ENCODE results near the gene CPA4.

CPA4 gene

GRCh38 chr7:130275826-130276297 lies 17.1 kb upstream of the CPA4 start:
- DNase-seq (ENCODE audit: low read depth) = no peak

- DNase-seq (ENCODE audit: low read depth) = no peak
These were observed 15.9 kb upstream of the CPA4 start for GRCh38 chr7:130276796-130277762.

GRCh38 chr7:130277763-130278643 lies 15.0 kb upstream of the CPA4 start:
- no peak for DNase-seq (ENCODE audit: low read depth)

- no peak for DNase-seq (ENCODE audit: low read depth)
These were observed 14.1 kb upstream of the CPA4 start for GRCh38 chr7:130278860-130279259.

GRCh38 chr7:130279286-130279685 lies 13.7 kb upstream of the CPA4 start:
- no peak for DNase-seq (ENCODE audit: low read depth)

GRCh38 chr7:130279906-130280305 lies 13.1 kb upstream of the CPA4 start:
- DNase-seq (ENCODE audit: low read depth) = no peak

GRCh38 chr7:130281260-130281659 lies 11.7 kb upstream of the CPA4 start:
- DNase-seq (ENCODE audit: low read depth) = no peak

- no peak for DNase-seq (ENCODE audit: low read depth)
These were observed 6.1 kb upstream of the CPA4 start for GRCh38 chr7:130286881-130287280.

GRCh38 chr7:130288168-130288567 lies 4.8 kb upstream of the CPA4 start:
- no peak for DNase-seq (ENCODE audit: low read depth)

- no peak for DNase-seq (ENCODE audit: low read depth)
These were observed 4.1 kb upstream of the CPA4 start for GRCh38 chr7:130288829-130289228.

- no peak for DNase-seq (ENCODE audit: low read depth)
These were observed 3.5 kb upstream of the CPA4 start for GRCh38 chr7:130289478-130289877.

- no peak for DNase-seq (ENCODE audit: low read depth)
These were observed 2.2 kb upstream of the CPA4 start for GRCh38 chr7:130290745-130291144.

- DNase-seq (ENCODE audit: low read depth) = no peak
These were observed 560 bp downstream of the CPA4 start for GRCh38 chr7:130293521-130293920.

- DNase-seq (ENCODE audit: low read depth) = no peak
These were observed 1.4 kb downstream of the CPA4 start for GRCh38 chr7:130294314-130294713.

- no peak for DNase-seq (ENCODE audit: low read depth)
These were observed 3.4 kb downstream of the CPA4 start for GRCh38 chr7:130296221-130296951.

GRCh38 chr7:130297628-130298543 lies 4.9 kb downstream of the CPA4 start:
- no peak for DNase-seq (ENCODE audit: low read depth)

GRCh38 chr7:130298544-130299326 lies 5.8 kb downstream of the CPA4 start:
- DNase-seq (ENCODE audit: low read depth) = no peak

GRCh38 chr7:130299866-130300265 lies 6.9 kb downstream of the CPA4 start:
- no peak for DNase-seq (ENCODE audit: low read depth)

GRCh38 chr7:130301501-130302020 lies 8.6 kb downstream of the CPA4 start:
- DNase-seq (ENCODE audit: low read depth) = no peak

- no peak for DNase-seq (ENCODE audit: low read depth)
These were observed 9.7 kb downstream of the CPA4 start for GRCh38 chr7:130302649-130303048.
